HL-60 (cell line): ENCODE results near the gene DIO1.

Experiments
- DNase-seq, 2 experiments: peaks; one replicate each; pipeline ENCODE4 v3.0.0-alpha.2; 2010 to 2020; ENCODE audit warnings: low read depth in 1 of 2, low spot score in 1 of 2
- H3K27ac ChIP-seq: fragments of 250-450 bp; sonication (Bioruptor Pico); replicated peaks from 2 replicates; pipeline ENCODE4 v1.5.1; 2020; ENCODE audit warnings: mild to moderate bottlenecking, moderate library complexity
- H3K27me3 ChIP-seq: fragments of 250-450 bp; sonication (Bioruptor Pico); 2 replicates; pipeline ENCODE4 v1.5.1; 2021; ENCODE audit warnings: mild to moderate bottlenecking, moderate library complexity; ENCODE audit not compliant: insufficient read depth, poor library complexity, severe bottlenecking
- H3K4me3 ChIP-seq: replicated peaks from 2 replicates; pipeline ENCODE4 v1.5.1; 2011; ENCODE audit warnings: mild to moderate bottlenecking, control low read depth, low read length; ENCODE audit not compliant: insufficient read depth
- GABPA ChIP-seq: IDR thresholded peaks from 2 replicates; pipeline ENCODE4 v1.6.1; 2012; ENCODE audit warnings: low read depth
- POLR2AphosphoS5 ChIP-seq: IDR thresholded peaks from 2 replicates; pipeline ENCODE4 v1.6.1; 2012; ENCODE audit warnings: low read depth
- REST ChIP-seq: IDR thresholded peaks from 2 replicates; pipeline ENCODE4 v1.6.1; 2012; ENCODE audit warnings: low read depth; ENCODE audit not compliant: insufficient replicate concordance
- SPI1 ChIP-seq: IDR thresholded peaks from 2 replicates; pipeline ENCODE4 v1.6.1; 2012; ENCODE audit warnings: low read depth, mild to moderate bottlenecking, borderline replicate concordance
- TF ChIP-seq, protein P1 (sequence below): IDR thresholded peaks from one replicate; pipeline ENCODE4 v1.5.1; 2011; ENCODE audit warnings: low read length, control low read depth, inconsistent platforms; ENCODE audit not compliant: insufficient read depth

Gene DIO1

GRCh38 chr1:53927376-53927881 lies 33.4 kb downstream of the DIO1 start:
- TF ChIP-seq POLR2AphosphoS5 = no peak
- TF ChIP-seq, protein P1, sequence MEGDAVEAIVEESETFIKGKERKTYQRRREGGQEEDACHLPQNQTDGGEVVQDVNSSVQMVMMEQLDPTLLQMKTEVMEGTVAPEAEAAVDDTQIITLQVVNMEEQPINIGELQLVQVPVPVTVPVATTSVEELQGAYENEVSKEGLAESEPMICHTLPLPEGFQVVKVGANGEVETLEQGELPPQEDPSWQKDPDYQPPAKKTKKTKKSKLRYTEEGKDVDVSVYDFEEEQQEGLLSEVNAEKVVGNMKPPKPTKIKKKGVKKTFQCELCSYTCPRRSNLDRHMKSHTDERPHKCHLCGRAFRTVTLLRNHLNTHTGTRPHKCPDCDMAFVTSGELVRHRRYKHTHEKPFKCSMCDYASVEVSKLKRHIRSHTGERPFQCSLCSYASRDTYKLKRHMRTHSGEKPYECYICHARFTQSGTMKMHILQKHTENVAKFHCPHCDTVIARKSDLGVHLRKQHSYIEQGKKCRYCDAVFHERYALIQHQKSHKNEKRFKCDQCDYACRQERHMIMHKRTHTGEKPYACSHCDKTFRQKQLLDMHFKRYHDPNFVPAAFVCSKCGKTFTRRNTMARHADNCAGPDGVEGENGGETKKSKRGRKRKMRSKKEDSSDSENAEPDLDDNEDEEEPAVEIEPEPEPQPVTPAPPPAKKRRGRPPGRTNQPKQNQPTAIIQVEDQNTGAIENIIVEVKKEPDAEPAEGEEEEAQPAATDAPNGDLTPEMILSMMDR = no peak
- no peak for TF ChIP-seq GABPA
- TF ChIP-seq SPI1 = no peak
- TF ChIP-seq REST = no peak
- no peak for DNase-seq
- no peak overlapping the region for H3K27ac ChIP-seq
- no peaks in the 10 kb centered on the region for H3K27me3 ChIP-seq
- H3K4me3 ChIP-seq = no peak overlapping the region

DNA sequence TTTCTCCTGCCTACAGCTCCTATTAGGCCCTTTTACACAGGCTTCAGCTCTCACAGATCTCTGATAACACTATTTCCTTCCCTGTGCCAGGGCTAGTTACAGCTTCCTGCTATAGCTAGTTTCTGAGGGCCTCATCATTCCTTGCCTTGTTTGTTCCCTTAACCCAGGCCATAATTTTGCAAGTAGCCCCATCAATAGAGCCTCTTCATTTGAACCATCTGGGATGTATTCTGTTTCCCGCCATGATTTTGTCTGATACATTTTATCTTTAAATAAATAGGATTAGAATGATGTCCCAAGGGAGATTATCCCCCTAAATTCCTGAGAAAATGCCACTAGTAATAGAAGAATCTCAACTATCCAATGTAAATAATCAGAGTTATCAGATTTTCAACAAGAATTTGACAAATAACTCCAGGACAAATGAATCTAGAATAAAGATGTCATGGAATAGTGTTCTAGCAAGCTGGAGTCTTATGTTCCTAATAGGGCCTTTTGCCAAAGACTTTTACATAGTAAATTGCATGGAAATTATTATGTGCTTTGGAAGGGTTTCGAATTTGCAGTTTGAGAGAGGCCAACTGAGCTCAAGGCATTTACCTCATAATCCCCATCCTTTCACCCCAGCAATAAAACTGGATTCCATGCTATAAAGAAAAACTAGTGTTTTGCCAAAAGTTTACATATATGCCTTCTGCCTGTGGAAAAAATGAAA lies 35.4 kb downstream of the DIO1 start:
- Histone ChIP-seq H3K27ac (no peak overlapping the region), H3K27me3 (no peaks in the 10 kb centered on the region)
- DNase-seq = no peak

GRCh38 chr1:53930932-53931331 lies 36.9 kb downstream of the DIO1 start:
- Histone ChIP-seq H3K27me3 (no peaks in the 10 kb centered on the region), H3K27ac (no peak overlapping the region), H3K4me3 (no peak overlapping the region)
- no peak for DNase-seq
- TF ChIP-seq POLR2AphosphoS5 (no peak), REST (no peak), SPI1 (no peak), GABPA (no peak)
- TF ChIP-seq, protein P1 = no peak

More for the DNA sequence above, 35.4 kb downstream of the DIO1 start:
- TF ChIP-seq REST = no peak
- no peak for TF ChIP-seq POLR2AphosphoS5
- TF ChIP-seq SPI1 = no peak
- TF ChIP-seq, protein P1 = no peak
- no peak for TF ChIP-seq GABPA
- H3K4me3 ChIP-seq = no peak overlapping the region
